GM18867 (cell line): ENCODE data around the gene NRDE2.

Experiments used
- ATAC-seq: cut with Tn5 transposase; IDR thresholded peaks from one replicate; pipeline ENCODE4 v1.9.1; 2021; ENCODE audit warnings: mild to moderate bottlenecking, moderate library complexity; ENCODE audit not compliant: unreplicated experiment

Gene NRDE2

DNA sequence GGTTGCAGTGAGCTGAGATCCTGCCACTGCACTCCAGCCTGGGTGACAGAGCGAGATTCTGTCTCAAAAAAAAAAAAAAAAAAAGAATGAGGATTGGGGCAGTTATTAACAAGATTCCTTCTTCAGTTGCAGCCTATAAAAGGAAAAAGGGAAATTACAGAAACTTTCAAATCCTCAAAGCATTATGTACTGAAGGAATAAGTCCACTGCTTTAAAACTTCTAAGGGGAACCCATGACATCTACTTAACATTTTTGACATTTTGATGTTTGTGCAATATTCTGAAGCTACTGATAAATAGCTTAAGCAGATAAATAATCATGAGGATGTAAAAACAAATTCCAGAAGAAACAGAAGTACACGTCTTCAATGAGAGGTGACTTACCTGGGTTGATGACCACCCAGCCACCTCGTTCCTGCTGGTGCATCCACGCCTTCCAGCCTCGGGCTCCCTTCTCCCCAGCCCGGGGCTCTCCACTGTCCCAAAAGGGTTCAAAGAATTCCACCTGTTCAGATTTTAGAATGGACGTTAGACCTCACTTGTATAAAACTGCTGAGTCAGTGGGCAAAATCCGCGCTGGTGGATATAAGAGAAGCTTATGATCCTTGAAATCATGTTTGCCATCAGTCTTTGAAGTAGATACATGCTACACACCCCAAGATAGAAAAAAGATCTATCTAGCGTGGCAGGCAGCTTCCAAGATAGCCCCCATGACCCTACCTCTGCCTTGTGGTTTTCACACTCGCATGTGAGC is 33.7 kb downstream of the NRDE2 start:
- no peak for ATAC-seq

DNA sequence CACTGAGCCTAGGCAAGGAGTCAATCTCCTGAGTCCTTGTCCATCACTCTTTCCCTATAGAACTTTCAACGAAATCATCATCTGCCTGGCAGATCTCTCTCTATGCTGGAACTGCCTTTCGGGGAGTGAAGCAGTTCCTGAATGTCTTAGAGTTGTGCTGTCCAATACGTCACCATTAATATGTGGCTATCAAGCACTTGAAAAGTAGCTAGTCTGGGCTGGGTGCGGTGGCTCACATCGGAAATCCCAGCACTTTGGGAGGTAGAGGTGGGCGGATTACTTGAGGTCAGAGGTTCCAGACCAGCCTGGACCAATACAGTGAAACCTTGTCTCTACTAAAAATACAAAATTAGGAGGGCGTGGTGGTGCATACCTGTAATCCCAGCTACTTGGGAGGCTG is 35.1 kb downstream of the NRDE2 start:
- ATAC-seq: no peak

- ATAC-seq: no peak
These were observed 35.7 kb downstream of the NRDE2 start for GRCh38 chr14:90295870-90296516.

GRCh38 chr14:90294872-90295271 is 36.9 kb downstream of the NRDE2 start:
- no peak for ATAC-seq

GRCh38 chr14:90293766-90294730 is 37.7 kb downstream of the NRDE2 start:
- ATAC-seq: no peak

- no peak for ATAC-seq
These were observed 40.0 kb downstream of the NRDE2 start for GRCh38 chr14:90291699-90292098.

DNA sequence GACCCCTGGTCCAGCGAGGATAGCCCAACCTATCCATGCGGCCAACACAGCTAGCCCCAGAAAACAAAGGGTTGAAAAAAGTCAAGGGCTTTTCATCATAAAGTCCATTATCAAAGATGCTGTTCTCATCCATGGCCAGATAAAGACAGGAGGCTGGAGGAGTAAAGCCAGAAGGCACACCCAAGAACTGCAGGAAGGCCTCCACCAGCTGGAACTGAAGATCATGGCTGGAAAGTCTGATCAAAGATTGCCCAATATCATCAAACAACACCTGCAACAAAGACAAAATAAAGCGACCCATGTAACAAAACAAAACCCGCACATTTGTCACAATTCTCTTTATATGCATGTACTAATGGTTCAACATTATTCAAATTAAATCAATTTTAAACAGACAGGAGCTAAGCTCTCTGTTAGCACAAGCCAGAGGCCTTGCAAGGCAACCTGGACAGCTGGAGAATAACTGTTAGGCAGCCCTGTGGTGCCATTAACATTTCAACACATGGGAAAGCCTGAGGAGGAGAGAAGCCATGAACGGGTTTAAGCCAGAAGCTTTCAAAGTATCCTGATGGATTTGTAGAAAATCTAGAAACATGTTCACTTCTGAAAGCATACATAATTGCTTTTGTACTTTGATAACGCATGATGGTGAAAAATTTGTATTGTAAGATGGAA is 41.3 kb downstream of the NRDE2 start:
- ATAC-seq: no peak

DNA sequence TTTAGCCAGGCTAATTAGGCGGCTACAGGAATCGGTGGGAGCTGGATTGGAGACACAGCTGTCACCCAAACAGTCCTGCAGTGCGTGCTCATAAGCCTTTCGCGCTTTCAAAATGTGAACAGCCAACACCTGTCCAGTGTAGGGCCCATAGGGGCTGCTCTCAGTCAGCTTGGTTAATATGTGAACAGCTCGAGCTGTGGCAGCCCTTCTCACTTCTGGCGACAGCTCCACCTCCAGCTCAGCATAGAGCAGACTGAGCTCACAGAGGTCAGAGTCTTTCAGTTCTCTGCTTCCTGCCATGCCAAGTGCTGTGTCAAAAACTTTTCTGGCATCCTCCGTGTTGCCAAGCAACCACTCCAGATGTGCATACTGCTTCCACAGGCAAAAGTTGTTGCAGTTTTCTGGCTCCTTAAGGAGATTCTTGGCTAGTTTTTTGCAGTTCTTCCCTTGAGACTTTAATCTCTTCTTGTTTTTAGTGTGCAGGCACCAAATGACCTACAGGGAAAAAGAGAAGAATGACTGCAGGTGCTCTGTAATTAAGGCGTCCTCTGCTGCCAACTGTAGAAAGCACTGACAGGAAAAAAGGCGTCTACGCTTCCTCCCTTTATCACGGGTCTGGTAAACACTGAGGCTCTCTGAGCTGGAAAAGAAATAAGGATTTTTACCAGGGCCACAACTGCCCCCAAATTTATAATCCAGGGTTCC is 42.9 kb downstream of the NRDE2 start:
- ATAC-seq: peak; percentile 95

DNA sequence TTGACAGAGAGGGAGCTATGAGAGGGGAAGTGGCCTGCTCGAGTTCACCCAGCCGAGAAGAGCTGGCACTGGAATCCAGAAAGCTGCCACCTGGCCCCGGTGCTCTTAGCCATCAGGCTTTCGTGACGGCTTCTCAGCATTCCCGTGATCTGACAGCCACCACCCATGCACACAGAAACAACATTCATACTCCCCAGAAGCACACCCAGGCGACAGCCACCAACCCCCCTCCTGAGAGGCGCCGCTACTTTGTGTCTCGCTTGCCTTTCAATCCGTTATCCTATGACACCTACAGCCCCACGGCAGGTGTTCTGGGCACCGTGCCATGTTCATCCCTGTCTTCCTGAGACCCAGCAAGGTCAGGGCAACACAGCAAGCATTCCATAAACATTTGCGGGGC is 44.0 kb downstream of the NRDE2 start:
- ATAC-seq: no peak

- no peak for ATAC-seq
These were observed 50.0 kb downstream of the NRDE2 start for GRCh38 chr14:90281756-90282155.

DNA sequence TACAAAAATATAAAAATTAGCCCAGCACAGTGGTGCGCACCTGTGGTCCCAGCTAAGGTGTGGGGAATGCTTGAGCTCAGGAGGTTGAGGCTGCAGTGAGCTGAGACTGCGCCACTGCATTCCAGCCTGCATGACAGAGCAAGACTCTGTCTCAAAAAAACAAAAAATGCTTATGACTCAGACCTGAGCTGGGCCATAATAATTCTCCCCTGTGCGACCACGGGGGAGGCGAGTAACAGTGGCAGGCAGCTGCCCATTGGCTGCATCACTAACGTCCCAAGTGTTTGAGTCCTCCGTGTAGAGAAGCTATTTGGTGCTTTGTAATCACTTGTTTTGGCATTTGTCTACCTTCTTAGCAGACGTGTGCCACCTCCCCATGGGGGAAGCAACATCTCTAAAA is 50.5 kb downstream of the NRDE2 start:
- ATAC-seq: no peak

GRCh38 chr14:90280096-90280495 is 51.6 kb downstream of the NRDE2 start:
- ATAC-seq: no peak

DNA sequence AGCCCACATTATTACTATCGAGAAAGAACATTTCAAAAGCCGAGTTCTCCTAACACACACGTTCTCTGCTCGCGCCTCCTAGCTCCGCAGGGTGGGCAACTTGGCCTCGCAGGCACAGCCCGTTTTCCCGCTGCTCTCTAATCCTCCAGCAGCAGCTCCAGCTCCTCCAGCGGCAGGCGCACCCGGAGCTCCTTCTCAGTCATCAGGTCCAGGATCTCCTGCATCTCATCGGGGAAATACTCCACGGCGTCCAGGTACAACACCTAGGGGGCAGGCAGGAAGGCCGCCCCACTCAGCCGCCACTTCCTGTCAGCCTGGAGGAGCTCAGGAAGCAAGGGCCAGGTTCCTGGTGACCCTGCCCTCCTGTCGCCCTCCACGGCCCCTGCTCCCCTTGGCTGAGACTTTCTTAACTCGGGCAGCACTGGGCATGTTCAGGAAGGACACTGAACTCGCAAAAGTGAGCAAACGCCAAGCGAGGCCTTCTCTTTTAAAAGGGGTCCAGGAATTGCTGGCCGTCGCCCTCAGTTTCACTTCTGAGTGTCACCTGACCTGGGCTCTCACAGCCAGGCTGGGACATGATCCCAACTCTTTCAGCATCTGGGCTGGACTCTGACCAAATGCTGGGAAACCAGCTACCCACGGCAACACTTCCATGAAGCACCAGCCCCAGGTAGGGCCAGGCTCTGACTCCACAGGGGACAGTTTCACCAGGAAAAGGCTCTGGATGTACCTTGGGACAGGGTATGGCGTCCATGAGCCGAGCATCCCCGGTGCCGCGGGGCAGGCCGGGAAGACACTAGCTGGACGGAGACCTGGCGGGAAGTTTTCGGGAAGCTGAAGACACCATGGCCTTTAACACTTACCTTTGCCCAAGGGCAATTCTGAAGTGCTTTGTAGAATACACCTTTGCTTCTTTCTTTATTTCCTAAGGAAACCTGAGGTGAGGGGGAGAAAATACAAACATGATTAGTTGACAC is 53.3 kb downstream of the NRDE2 start:
- no peak for ATAC-seq

- no peak for ATAC-seq
These were observed 54.1 kb downstream of the NRDE2 start for GRCh38 chr14:90277581-90278198.

GRCh38 chr14:90276646-90277367 is 54.9 kb downstream of the NRDE2 start:
- ATAC-seq: no peak

DNA sequence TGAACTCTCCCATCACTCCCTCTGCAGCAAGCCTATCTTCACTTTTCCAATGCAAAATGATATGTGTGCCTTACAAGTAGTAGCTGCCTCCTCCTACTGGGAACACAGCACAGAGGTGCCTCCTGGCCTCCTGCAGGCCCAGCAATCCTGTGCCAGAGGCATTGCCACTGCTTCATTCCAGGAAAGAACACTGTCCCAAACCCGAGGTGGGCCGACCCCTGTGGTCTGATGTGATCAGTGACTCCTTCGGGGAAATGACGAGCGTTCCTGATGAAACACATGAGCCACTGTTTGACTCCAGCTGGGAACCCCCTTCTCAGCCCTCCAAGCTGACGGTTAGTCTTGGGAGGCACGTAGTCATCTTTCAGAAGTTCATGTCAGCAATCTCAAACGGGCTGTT is 55.9 kb downstream of the NRDE2 start:
- ATAC-seq: no peak

GRCh38 chr14:90275458-90275814 is 56.3 kb downstream of the NRDE2 start:
- no peak for ATAC-seq

- ATAC-seq: no peak
These were observed 56.8 kb downstream of the NRDE2 start for GRCh38 chr14:90274808-90275457.
